Measurements from ENCODE around the gene MED12L. TPM values are rescaled to one million over a fixed set of nuclear protein-coding genes. Genes with fewer than 3 reads are reported as not detected.

The MED12L gene
- total RNA-seq, 4 donors from 2014 or later = 0.19 to 0.83 (median 0.41) TPM

DNA sequence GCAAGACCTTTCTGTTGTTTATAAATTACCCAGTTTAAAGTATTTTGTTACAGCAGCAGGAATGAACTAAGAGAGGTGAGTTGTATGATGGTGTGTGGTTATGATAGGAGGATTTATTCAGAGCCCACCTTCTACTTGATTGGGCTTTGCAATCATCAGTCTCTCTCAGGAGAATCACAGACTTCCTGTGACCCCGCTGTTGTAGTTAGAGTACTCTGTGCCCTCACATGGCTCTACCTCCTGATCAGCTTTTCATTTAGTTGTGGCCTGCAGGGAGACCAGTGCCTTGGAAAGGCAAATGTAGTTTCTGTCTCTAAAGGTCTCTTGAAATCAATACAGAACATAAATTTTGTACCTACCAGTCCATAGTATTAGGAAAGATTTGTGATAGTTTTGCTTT, 200.5 kb downstream of the MED12L start:
- Histone ChIP-seq H3K27ac (replicated peaks in 1 of 4) (no peak overlapping the region), H3K27me3 (no peaks in the 10 kb centered on the region), H3K4me3 (no peak overlapping the region), H3K4me1 (peaks cover 0 to 31% (median 17%) of the 10 kb centered on the region in 4 donors), H3K36me3 (no peaks in the 10 kb centered on the region), H3K9me3 (no peaks in the 10 kb centered on the region)
- WGBS = 75% methylated on average over 1 of the region's 1 CpG
- TF ChIP-seq EP300 (IDR thresholded peaks at IDR 0.05) = no peak
- TF ChIP-seq POLR2AphosphoS5 (IDR thresholded peaks at IDR 0.05) = no peak
- TF ChIP-seq POLR2A (IDR thresholded peaks at IDR 0.05; ENCODE audit: low read depth) = no peak
- TF ChIP-seq, protein P1, sequence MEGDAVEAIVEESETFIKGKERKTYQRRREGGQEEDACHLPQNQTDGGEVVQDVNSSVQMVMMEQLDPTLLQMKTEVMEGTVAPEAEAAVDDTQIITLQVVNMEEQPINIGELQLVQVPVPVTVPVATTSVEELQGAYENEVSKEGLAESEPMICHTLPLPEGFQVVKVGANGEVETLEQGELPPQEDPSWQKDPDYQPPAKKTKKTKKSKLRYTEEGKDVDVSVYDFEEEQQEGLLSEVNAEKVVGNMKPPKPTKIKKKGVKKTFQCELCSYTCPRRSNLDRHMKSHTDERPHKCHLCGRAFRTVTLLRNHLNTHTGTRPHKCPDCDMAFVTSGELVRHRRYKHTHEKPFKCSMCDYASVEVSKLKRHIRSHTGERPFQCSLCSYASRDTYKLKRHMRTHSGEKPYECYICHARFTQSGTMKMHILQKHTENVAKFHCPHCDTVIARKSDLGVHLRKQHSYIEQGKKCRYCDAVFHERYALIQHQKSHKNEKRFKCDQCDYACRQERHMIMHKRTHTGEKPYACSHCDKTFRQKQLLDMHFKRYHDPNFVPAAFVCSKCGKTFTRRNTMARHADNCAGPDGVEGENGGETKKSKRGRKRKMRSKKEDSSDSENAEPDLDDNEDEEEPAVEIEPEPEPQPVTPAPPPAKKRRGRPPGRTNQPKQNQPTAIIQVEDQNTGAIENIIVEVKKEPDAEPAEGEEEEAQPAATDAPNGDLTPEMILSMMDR (IDR thresholded peaks at IDR 0.05) = no peak
- intact Hi-C loops (cut with DNase I) = no loop called here
- no peak for DNase-seq (ENCODE audit: extremely low spot score)

DNA sequence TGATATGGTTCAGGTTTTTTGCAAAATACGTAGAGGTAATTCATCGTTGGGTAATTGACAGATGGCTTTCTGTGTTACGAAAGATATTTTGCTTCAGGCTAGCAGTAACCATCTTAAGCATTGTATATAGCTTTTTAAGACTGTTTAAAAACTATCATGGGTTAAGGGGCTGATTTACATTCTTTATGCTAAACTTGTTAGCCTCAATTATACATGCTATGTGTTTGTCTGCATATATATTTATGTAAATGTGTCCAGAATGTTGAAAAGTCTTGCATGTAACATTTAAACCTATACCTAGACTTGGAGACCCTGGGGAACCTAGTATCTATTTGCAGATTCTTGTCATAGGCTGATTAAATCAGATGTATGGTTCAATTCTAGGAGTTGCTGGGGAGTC, 204.0 kb downstream of the MED12L start:
- intact Hi-C loops (cut with DNase I) = no loop called here
- WGBS = 54% methylated on average over 3 of the region's 3 CpGs
- TF ChIP-seq POLR2A (IDR thresholded peaks at IDR 0.05; ENCODE audit: low read depth) (no peak), POLR2AphosphoS5 (IDR thresholded peaks at IDR 0.05) (no peak), EP300 (IDR thresholded peaks at IDR 0.05) (no peak)
- TF ChIP-seq, protein P1 (IDR thresholded peaks at IDR 0.05) = no peak

DNA sequence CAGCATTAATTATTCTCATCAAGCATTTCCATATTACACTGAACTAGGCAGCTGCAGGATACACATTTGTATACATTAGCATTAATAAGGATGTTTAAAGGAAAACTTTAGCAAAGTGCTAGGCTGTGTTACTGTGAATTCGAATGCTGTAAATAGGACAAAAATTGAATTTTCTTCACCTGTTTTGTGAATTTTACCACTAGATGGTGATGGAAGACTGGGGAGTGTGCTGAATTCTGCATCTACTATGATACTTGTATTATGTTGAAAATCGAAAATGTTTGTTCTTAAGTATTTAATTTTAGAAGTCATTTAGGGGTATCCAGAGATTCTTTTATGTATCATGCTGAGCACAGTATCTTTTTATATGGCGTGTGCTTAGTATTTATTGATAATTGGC, 205.2 kb downstream of the MED12L start:
- Histone ChIP-seq H3K27me3 (no peaks in the 10 kb centered on the region), H3K36me3 (no peaks in the 10 kb centered on the region), H3K9me3 (no peaks in the 10 kb centered on the region), H3K4me1 (no peaks in the 10 kb centered on the region), H3K27ac (replicated peaks in 1 of 4) (no peak overlapping the region), H3K4me3 (no peak overlapping the region)
- WGBS = 62% methylated on average over 3 of the region's 3 CpGs
- intact Hi-C loops (cut with DNase I) = no loop called here
- TF ChIP-seq EP300 (IDR thresholded peaks at IDR 0.05) = no peak
- TF ChIP-seq, protein P1 (IDR thresholded peaks at IDR 0.05) = peak in 2 of 3 experiments; percentile 23 to 38
- DNase-seq (ENCODE audit: extremely low spot score) = no peak

More for the DNA sequence above, 204.0 kb downstream of the MED12L start:
- Histone ChIP-seq H3K4me1 (no peaks in the 10 kb centered on the region), H3K27ac (replicated peaks in 1 of 4) (no peak overlapping the region), H3K36me3 (no peaks in the 10 kb centered on the region), H3K9me3 (no peaks in the 10 kb centered on the region), H3K4me3 (no peak overlapping the region), H3K27me3 (no peaks in the 10 kb centered on the region)
- no peak for DNase-seq (ENCODE audit: extremely low spot score)

DNA sequence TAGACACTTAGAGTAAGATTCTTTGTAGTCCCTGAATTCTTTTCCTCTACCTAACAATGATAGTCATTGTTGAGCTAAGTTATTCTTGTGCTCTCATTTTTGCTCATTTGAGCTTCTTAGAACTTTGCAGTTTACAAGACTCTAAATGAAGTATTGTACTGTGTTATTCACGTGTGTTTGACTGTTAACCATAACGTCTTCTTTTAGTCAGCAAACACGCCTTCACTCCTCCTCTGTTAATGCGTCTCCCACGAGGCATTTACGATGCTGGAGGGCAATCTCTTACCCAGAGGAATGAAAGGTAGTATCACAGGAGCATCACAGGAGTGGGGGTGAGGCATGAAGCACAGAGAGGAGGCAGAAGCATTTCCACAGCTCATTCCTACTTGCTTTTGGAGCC, 207.7 kb downstream of the MED12L start:
- TF ChIP-seq EP300 (IDR thresholded peaks at IDR 0.05) (no peak), POLR2A (IDR thresholded peaks at IDR 0.05; ENCODE audit: low read depth) (no peak), POLR2AphosphoS5 (IDR thresholded peaks at IDR 0.05) (no peak)
- TF ChIP-seq, protein P1 (IDR thresholded peaks at IDR 0.05) = no peak
- intact Hi-C loops (cut with DNase I) = no loop called here
- Histone ChIP-seq H3K27me3 (no peaks in the 10 kb centered on the region), H3K9me3 (no peaks in the 10 kb centered on the region), H3K4me1 (no peaks in the 10 kb centered on the region), H3K27ac (replicated peaks in 1 of 4) (no peak overlapping the region), H3K4me3 (no peak overlapping the region), H3K36me3 (no peaks in the 10 kb centered on the region)
- WGBS = 84% methylated on average over 6 of the region's 6 CpGs
- DNase-seq (ENCODE audit: extremely low spot score) = peak; percentile 37

DNA sequence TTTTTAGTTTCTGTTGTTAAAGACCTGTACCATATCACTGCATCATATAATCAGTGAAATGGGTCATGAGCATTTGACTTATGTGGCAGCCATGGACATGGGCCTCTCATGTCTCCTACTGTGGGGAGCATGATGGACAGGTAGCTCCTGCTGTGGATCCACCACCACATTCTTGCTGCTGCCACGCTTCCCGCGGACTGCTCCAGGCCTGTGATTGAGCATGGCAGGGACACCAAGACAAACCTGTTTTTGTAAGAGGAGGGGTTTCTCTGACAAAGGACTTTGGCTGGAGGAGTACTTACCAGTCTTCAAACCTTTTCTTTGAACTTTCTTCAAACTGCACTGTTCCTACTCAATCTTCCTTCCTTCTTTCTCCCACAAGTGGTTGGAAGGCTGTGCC, 210.8 kb downstream of the MED12L start:
- no peaks in the 10 kb centered on the region for H3K4me1 ChIP-seq
- no peaks in the 10 kb centered on the region for H3K27me3 ChIP-seq
- intact Hi-C loops (cut with DNase I) = no loop called here
- H3K4me3 ChIP-seq = no peak overlapping the region
- H3K9me3 ChIP-seq = no peaks in the 10 kb centered on the region
- WGBS = 78% methylated on average over 3 of the region's 3 CpGs
- no peak for TF ChIP-seq POLR2A (IDR thresholded peaks at IDR 0.05; ENCODE audit: low read depth)
- no peak for TF ChIP-seq EP300 (IDR thresholded peaks at IDR 0.05)
- TF ChIP-seq, protein P1 (IDR thresholded peaks at IDR 0.05) = no peak
- DNase-seq (ENCODE audit: extremely low spot score) = no peak
- H3K27ac ChIP-seq (replicated peaks in 1 of 4) = no peak overlapping the region
- no peaks in the 10 kb centered on the region for H3K36me3 ChIP-seq
